Activated T-helper 2 cell treated with anti-CD3 and anti-CD28 coated beads, Interferon-gamma antibody, Interleukin-2, Interleukin-4, amounts not matched to agents 10 μg/mL and 5 μg/mL and 100 μg/mL, durations not matched to agents 14 hours and 24 hours and 36 hours (primary cell): ENCODE measurements around the gene TMEM184C. TPM values are rescaled to one million over a fixed set of nuclear protein-coding genes. Genes with fewer than 3 reads are reported as not detected.

ENCODE experiments used
- DNase-seq: peaks from one replicate; pipeline ENCODE4 v3.0.0; 2021; ENCODE audit warnings: low spot score
- H3K27ac Mint-ChIP-seq: one replicate; pipeline ENCODE4 v1.8.0; 2021; ENCODE audit warnings: mixed read lengths
- H3K27me3 Mint-ChIP-seq: one replicate; pipeline ENCODE4 v1.8.0; 2021; ENCODE audit warnings: low read depth, mixed read lengths
- H3K36me3 Mint-ChIP-seq: one replicate; pipeline ENCODE4 v1.8.0; 2021; ENCODE audit warnings: low read depth, mixed read lengths
- H3K4me1 Mint-ChIP-seq: one replicate; pipeline ENCODE4 v1.8.0; 2021; ENCODE audit warnings: low read depth, mixed read lengths
- H3K4me3 Mint-ChIP-seq: one replicate; pipeline ENCODE4 v1.8.0; 2021; ENCODE audit warnings: low read depth, mild to moderate bottlenecking, moderate library complexity, mixed read lengths
- H3K9me3 Mint-ChIP-seq: one replicate; pipeline ENCODE4 v1.8.0; 2021; ENCODE audit warnings: mixed read lengths
- intact Hi-C: fragments of 100-400 bp; cut with micrococcal nuclease; formaldehyde crosslinking; loops from one replicate; pipeline ENCODE4 v1.15.1; 2023
- total RNA-seq: library from RNA; stranded (reverse); gene quantifications from 2 replicates; pipeline ENCODE4 v1.2.3, GENCODE V29; 2022

The TMEM184C gene
- total RNA-seq, 1 donor from 2014 or later, result 20.4 TPM

DNA sequence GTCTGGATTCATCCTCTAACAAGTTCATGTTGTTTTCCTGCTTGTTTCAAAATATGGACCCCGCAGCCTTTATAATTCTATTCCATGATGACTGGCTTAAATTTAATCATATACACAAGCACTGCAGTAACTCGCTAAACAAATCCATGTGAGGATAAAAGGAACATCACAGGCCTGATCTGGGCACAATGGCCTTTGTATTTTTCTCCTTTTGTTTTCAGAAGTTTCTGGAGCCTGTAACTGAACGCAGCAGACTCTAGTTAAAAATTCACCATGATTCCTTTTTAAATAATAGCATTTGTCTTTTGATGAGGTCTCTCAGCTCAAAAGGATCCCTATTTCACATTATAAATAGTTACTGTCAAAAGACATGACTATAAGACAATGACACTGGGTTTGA lies 30.2 kb upstream of the TMEM184C start:
- Mint-ChIP-seq H3K27ac (no peak overlapping the region), H3K4me3 (no peak overlapping the region), H3K27me3 (peaks cover 14% of the 10 kb centered on the region), H3K4me1 (no peaks in the 10 kb centered on the region), H3K9me3 (no peaks in the 10 kb centered on the region), H3K36me3 (no peaks in the 10 kb centered on the region)
- intact Hi-C loops, result loop anchor here (10.0 kb wide), 1 partner anchor 422 kb away; no protein-coding TSS in a partner anchor
- DNase-seq, result no peak

DNA sequence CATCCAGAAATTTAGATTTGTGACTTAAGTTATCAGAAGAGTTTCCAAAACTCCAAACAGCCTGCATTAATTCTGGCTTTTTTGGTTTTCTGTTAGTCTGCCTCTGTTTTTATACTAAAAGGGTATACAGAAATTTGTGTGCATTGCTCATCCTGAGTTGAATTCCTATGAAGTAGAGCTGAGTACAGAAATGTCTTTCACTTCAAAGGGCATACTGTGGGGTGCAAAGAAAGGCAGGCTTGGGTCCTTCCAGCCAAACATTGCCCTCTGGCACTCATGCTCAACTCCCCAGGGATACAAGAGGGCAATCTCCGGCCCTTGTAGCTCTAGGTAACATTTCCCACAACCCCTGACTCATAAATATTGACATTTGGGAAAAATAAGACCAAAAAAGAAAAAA lies 27.6 kb upstream of the TMEM184C start:
- intact Hi-C loops, result loop anchor here (10.0 kb wide), 1 partner anchor 425 kb away; no protein-coding TSS in a partner anchor
- no peaks in the 10 kb centered on the region for H3K36me3 Mint-ChIP-seq

DNA sequence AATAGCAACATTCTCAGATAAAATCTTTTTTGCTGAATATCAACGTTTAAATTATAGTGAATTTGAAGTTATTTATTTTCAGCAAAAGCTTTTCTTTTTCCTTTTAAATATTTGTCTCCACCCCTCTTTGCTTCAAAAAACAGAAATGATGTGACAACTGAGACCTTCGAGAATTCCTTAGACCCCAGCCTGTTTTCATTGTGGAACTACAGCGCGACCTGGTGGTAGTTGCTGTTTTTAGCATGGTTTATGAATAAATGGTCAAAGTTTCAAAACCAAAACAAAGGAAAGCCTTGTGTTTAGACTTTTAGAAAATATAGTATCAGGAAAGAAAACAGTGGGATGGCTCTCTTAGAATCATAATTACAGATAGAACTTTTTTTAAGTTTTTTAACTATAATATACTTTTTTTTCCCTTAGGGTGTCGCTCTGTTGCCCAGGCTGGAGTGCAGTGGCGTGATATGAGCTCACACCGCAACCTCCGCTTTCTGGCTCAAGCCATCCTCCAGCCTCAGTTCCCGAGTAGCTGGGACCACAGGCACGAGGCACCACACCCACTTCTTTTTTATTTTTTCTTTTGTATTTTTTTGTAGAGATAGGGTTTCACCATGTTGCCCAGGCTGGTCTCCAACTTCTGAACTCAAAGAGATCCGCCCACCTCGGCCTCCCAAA lies 26.8 kb upstream of the TMEM184C start:
- no peak overlapping the region for H3K4me3 Mint-ChIP-seq
- H3K4me1 Mint-ChIP-seq, result no peaks in the 10 kb centered on the region
- H3K27me3 Mint-ChIP-seq, result peaks cover 12% of the 10 kb centered on the region
- intact Hi-C loops, result loop anchor here (1.0 kb wide), 1 partner anchor 72 kb away; no protein-coding TSS in a partner anchor
- H3K36me3 Mint-ChIP-seq, result no peaks in the 10 kb centered on the region
- no peak for DNase-seq
- no peak overlapping the region for H3K27ac Mint-ChIP-seq
- no peaks in the 10 kb centered on the region for H3K9me3 Mint-ChIP-seq

More for the DNA sequence above, 27.6 kb upstream of the TMEM184C start:
- H3K27me3 Mint-ChIP-seq, result peaks cover 14% of the 10 kb centered on the region
- no peak for DNase-seq
- H3K9me3 Mint-ChIP-seq, result no peaks in the 10 kb centered on the region
- no peaks in the 10 kb centered on the region for H3K4me1 Mint-ChIP-seq
- H3K27ac Mint-ChIP-seq, result no peak overlapping the region
- H3K4me3 Mint-ChIP-seq, result no peak overlapping the region

DNA sequence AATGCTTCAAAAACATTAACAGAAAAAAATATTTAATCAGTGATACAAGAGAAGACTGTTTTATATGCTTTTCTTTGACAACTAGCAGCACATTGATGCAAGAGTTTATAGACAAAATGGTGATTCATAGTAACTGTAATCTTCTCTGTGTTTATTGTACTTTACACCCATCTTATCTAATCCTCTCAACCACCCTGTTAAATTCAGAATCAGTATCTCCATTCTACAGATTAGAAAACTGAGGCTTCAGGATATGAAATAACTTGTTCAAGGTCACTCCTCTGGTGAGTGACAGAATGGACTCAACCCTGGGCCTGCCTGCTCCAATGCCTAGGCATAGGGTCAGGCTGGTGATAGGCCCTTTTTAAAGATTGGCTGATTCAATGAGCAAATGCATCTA lies 26.1 kb upstream of the TMEM184C start:
- Mint-ChIP-seq H3K27me3 (peaks cover 10% of the 10 kb centered on the region), H3K9me3 (no peaks in the 10 kb centered on the region), H3K4me1 (no peaks in the 10 kb centered on the region), H3K36me3 (no peaks in the 10 kb centered on the region), H3K27ac (no peak overlapping the region), H3K4me3 (no peak overlapping the region)
- intact Hi-C loops, result no loop called here
- DNase-seq, result no peak

DNA sequence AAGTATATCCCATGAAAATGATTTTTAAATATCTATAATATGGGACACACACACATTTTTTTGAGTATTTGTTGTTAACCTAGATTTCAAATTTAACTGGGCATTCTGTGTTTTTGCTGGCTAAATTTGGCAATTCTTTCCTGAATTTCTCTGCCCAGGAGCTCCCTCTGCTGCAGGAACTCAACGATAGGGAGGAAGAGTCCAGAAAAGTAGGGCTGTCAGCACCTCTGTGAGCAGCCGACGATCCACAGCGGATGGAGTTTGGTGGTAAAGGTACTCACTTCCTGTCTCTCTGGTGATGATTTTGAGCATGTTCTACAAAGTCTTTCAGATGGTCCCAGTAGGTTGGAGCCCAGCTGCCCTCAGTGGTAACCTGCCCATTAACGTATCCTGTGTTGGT lies 23.1 kb upstream of the TMEM184C start:
- intact Hi-C loops, result no loop called here
- Mint-ChIP-seq H3K36me3 (no peaks in the 10 kb centered on the region), H3K4me1 (no peaks in the 10 kb centered on the region), H3K4me3 (no peak overlapping the region), H3K9me3 (no peaks in the 10 kb centered on the region), H3K27me3 (peaks cover 13% of the 10 kb centered on the region), H3K27ac (no peak overlapping the region)
- no peak for DNase-seq

DNA sequence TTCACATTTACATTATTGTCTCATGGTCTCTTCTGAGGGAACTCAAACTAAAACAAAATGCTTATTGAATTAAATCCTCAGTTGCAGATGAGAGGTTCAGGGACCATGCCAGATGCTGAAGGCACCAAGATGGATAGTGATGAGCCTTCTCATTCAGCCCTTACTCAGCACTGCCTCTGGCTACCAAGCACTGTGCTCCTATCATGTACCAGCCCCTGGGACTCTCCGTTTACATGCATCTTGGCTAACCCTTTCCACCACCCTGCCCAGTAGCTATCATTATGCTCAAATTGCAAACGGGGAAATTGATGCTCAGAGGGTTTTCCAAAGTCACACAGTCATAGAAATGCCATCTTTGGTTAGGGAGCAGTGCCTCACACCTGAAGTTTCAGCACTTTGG lies 22.6 kb upstream of the TMEM184C start:
- no peaks in the 10 kb centered on the region for H3K4me1 Mint-ChIP-seq
- no peaks in the 10 kb centered on the region for H3K36me3 Mint-ChIP-seq
- peaks cover 12% of the 10 kb centered on the region for H3K27me3 Mint-ChIP-seq
- H3K9me3 Mint-ChIP-seq, result no peaks in the 10 kb centered on the region
- DNase-seq, result no peak
- H3K27ac Mint-ChIP-seq, result no peak overlapping the region
- intact Hi-C loops, result no loop called here
- no peak overlapping the region for H3K4me3 Mint-ChIP-seq

DNA sequence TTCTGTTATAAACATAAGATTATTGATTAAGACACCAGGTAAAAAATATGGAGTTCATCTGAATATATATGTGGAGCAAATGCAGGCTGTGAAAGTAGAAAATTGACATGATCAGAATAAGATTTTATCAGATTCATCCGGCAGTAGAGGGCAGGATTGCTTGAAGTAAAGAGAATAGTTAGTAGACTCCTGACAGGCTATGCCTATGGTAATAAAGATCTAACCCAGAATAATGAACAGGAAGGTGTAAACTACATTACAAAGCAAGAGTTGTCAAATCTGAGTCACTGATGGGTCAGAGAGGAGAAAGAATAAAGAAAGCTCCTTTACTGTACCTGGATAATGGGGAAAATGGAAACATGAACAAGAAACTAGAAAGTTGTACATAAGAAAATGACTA lies 20.8 kb upstream of the TMEM184C start:
- no peak for DNase-seq
- Mint-ChIP-seq H3K4me3 (no peak overlapping the region), H3K4me1 (no peaks in the 10 kb centered on the region), H3K27ac (no peak overlapping the region), H3K36me3 (no peaks in the 10 kb centered on the region), H3K27me3 (peaks cover 10% of the 10 kb centered on the region), H3K9me3 (no peaks in the 10 kb centered on the region)
- intact Hi-C loops, result no loop called here

DNA sequence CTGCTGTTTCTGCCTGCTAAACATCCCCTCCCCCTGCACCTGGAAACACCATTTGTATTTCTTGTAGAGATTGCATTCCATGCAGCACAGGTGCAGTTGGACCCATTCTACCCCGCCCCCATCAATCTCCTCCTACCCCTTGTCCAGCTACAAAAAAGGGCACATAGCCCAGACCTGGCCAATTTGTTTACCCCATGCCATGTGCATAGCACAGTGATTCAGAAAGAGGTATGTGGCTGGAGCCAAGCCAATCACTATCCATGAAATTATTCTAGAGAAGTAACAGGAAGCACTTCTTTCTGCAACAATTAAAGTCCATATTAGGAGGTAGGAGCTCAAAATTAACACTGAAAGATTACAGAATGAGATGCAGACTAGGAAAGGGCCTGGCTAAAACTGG lies 20.2 kb upstream of the TMEM184C start:
- intact Hi-C loops, result no loop called here
- no peaks in the 10 kb centered on the region for H3K4me1 Mint-ChIP-seq
- no peaks in the 10 kb centered on the region for H3K36me3 Mint-ChIP-seq
- H3K9me3 Mint-ChIP-seq, result no peaks in the 10 kb centered on the region
- H3K27ac Mint-ChIP-seq, result no peak overlapping the region
- no peak for DNase-seq
- peaks cover 10% of the 10 kb centered on the region for H3K27me3 Mint-ChIP-seq
- H3K4me3 Mint-ChIP-seq, result no peak overlapping the region

DNA sequence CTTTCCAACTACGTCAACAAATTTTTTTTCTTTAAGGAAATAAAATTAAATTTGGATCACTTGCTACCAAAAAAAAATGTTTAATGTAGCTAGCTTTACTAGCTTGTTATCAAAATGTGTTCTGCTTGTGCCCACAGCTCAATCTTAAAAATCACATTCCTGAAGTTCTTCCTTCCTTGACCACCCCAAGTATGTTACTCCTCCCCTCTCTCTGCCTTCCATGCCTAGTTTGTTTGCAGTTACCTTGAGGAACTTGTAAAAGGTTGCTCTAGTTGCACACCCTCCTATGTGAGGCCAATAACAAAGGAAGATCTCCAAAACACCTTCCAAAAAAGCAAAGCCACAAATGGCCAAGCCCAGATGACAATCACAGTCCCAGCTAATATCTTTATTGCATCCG lies 19.6 kb upstream of the TMEM184C start:
- no peaks in the 10 kb centered on the region for H3K4me1 Mint-ChIP-seq
- H3K27me3 Mint-ChIP-seq, result peaks cover 9% of the 10 kb centered on the region
- no peak for DNase-seq
- no peaks in the 10 kb centered on the region for H3K9me3 Mint-ChIP-seq
- no peak overlapping the region for H3K4me3 Mint-ChIP-seq
- no peak overlapping the region for H3K27ac Mint-ChIP-seq
- H3K36me3 Mint-ChIP-seq, result no peaks in the 10 kb centered on the region
- intact Hi-C loops, result no loop called here

DNA sequence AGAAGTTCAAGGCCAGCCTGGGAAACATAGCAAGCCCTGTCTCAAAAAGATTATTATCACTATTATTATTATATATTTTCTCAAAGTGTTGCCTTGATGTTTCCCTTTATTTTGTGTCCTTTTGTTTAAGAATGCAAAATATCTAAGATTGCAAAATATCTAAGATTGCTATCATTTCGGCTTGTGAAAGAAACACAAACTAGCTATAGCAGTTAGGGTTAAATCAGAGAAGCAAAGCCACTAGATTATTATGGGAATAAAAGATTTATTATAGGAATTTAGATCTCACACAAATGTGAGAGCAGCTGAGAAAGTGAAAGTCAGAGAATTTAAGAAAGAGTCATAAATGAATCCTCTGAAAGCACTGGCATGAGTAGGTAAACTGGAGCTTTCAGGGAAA lies 18.0 kb upstream of the TMEM184C start:
- DNase-seq, result no peak
- no peaks in the 10 kb centered on the region for H3K4me1 Mint-ChIP-seq
- H3K27me3 Mint-ChIP-seq, result peaks cover 5% of the 10 kb centered on the region
- H3K36me3 Mint-ChIP-seq, result no peaks in the 10 kb centered on the region
- H3K27ac Mint-ChIP-seq, result no peak overlapping the region
- intact Hi-C loops, result no loop called here
- no peak overlapping the region for H3K4me3 Mint-ChIP-seq
- no peaks in the 10 kb centered on the region for H3K9me3 Mint-ChIP-seq

DNA sequence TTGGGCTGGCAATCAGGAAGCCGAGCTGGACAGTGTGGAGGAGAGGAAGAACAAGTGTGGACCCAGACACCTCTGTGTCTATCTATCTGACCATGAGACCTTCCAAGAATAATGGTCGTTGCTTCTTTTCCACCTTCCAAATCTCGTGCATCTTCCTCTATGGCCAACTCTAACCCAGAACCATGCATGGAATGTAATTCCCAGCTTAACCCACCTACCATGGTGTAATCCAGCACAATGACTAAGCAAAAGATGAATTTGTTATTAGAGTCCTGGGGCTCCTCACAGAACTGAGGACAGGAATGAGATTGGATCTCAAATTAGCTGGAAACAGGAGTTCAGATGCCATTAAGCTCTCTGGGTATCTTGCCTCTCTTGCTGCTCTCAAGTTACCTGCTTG lies 17.4 kb upstream of the TMEM184C start:
- Mint-ChIP-seq H3K4me3 (no peak overlapping the region), H3K4me1 (no peaks in the 10 kb centered on the region), H3K36me3 (no peaks in the 10 kb centered on the region), H3K27ac (no peak overlapping the region), H3K27me3 (peaks cover 6% of the 10 kb centered on the region), H3K9me3 (no peaks in the 10 kb centered on the region)
- no peak for DNase-seq
- intact Hi-C loops, result no loop called here

DNA sequence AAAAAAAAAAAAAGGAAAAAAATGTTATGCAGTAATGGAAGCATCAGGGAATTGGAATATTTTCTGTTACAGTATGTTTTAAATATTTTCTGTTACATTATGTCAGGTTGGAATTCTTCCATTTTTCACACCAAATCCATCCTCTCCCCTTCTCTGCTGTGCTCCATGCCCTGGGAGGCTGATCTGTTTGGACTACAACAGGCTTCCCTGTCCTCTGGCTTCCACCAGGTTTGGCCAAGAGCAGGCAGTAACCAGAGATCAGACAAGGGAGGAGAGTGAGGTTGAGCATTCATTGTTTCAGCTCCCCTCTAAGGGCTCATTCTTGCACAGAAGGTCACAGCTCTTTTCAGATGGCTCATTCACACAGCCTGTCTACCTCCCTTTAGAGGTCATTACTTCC lies 11.7 kb upstream of the TMEM184C start:
- H3K4me1 Mint-ChIP-seq, result no peaks in the 10 kb centered on the region
- peaks cover 9% of the 10 kb centered on the region for H3K27me3 Mint-ChIP-seq
- no peak for DNase-seq
- H3K9me3 Mint-ChIP-seq, result no peaks in the 10 kb centered on the region
- H3K36me3 Mint-ChIP-seq, result no peaks in the 10 kb centered on the region
- H3K27ac Mint-ChIP-seq, result no peak overlapping the region
- H3K4me3 Mint-ChIP-seq, result no peak overlapping the region
- intact Hi-C loops, result no loop called here

DNA sequence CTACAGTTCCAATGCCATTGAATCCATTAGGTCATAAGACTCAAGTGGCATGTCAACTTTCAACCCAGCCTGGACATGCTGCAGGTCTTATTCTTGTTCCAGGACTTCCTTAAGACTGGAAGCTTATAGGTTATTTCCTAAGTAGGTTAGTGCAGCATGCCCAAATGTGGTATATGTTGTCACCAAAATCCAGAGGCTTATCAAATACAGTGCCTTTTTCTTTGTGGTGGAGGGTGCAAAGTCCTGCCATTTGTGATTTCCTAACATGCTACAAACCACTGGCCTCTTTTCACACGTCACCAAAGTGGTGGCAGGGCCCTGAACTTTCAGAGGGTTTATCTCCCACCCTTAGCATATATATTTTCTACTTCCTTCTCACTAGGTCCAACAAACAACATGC lies 9.7 kb upstream of the TMEM184C start:
- Mint-ChIP-seq H3K4me1 (no peaks in the 10 kb centered on the region), H3K9me3 (no peaks in the 10 kb centered on the region), H3K27ac (no peak overlapping the region), H3K27me3 (peaks cover 20% of the 10 kb centered on the region), H3K36me3 (no peaks in the 10 kb centered on the region), H3K4me3 (no peak overlapping the region)
- DNase-seq, result no peak
- intact Hi-C loops, result no loop called here

DNA sequence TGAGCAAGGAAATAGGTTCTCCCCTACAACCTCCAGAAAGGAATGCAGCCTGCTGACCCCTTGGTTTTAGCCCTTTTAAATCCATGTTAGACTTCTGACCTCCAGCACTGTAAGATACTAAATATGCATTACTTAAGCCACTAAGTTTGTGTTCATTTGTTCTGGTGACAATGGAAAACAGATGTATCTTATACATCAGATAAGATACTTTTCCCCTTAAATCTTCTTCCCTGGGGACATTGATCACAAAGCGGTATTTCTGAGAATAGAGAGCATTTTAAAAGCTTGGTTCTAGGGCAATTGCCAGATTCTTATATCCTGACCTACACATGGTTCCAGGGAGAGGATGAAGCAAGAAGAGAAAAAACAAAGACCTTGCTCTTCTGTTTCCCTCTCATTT lies 6.5 kb upstream of the TMEM184C start:
- Mint-ChIP-seq H3K4me3 (no peak overlapping the region), H3K9me3 (no peaks in the 10 kb centered on the region), H3K4me1 (no peaks in the 10 kb centered on the region), H3K36me3 (no peaks in the 10 kb centered on the region), H3K27ac (no peak overlapping the region), H3K27me3 (peaks cover 30% of the 10 kb centered on the region)
- DNase-seq, result no peak
- intact Hi-C loops, result loop anchor here (10.0 kb wide), 1 partner anchor 184 kb away; no protein-coding TSS in a partner anchor
